HepG2 (cell line): ENCODE measurements around the gene AJUBA. TPM values are rescaled to one million over a fixed set of nuclear protein-coding genes. Genes with fewer than 3 reads are reported as not detected.
A peak's percentile ranks its signal among the peaks of the same experiment; 100 is the strongest.

Source experiments
- ATAC-seq: fragments of 200-7000 bp; cut with Tn5 transposase; 3 replicates; pipeline ENCODE4 v1.9.1; 2020; ENCODE audit warnings: mild to moderate bottlenecking, moderate library complexity
- BruUV-seq: library from RNA; stranded (reverse); fragments of 400-500 nt; replicated peaks from 2 replicates; lab custom pipeline; 2021; lab: Mats Ljungman, UMichigan
- CTCF ChIA-PET: fragments of 300-600 bp; formaldehyde crosslinking; extraction: SDS; loops from one replicate; lab custom pipeline; 2021; ENCODE audit warnings: low total read pairs, inconsistent platforms, low intra/inter-chr PET ratio; lab: Yijun Ruan, JAX
- POLR2A ChIA-PET: fragments of 350-600 bp; sonication (Branson Sonifier 250); formaldehyde crosslinking; loops from one replicate; lab custom pipeline; 2020; ENCODE audit warnings: antibody characterized with exemption, inconsistent platforms; lab: Yijun Ruan, JAX
- DNase-seq: peaks from one replicate; pipeline ENCODE4 v3.0.0-alpha.2; 2015; ENCODE audit warnings: low spot score
- FAIRE-seq: peaks from 3 replicates; lab custom pipeline; 2011; peaks lifted over from hg19 to GRCh38; lab: Jason Lieb, UNC
- H2AFZ ChIP-seq: one replicate; pipeline ENCODE4 v1.6.1; 2011; ENCODE audit warnings: low read length, inconsistent platforms
- H3K27ac ChIP-seq: fragments of 300-600 bp; 3 replicates; pipeline ENCODE4 v1.8.0; 2011; ENCODE audit warnings: mixed run types, mild to moderate bottlenecking, mixed read lengths, low read length, inconsistent platforms; ENCODE audit not compliant: insufficient read depth; ENCODE audit errors: extremely low read length
- H3K27me3 ChIP-seq, 2 experiments: fragments of 200-600 bp in 1 of 2; 2 replicates in 1 of 2; 3 replicates in 1 of 2; pipeline versions ENCODE4 v1.6.0 to v1.8.0; 2011; ENCODE audit warnings: low read length in 2 of 2, mild to moderate bottlenecking in 2 of 2, moderate library complexity in 2 of 2, inconsistent platforms in 1 of 2; ENCODE audit not compliant: insufficient read depth in 2 of 2, control insufficient read depth in 1 of 2
- H3K36me3 ChIP-seq, 2 experiments: fragments of 200-600 bp in 1 of 2; replicated peaks in 1 of 2; 2 replicates in 1 of 2; 3 replicates in 1 of 2; pipeline versions ENCODE4 v1.5.1 to v1.8.0; 2011; ENCODE audit warnings: low read length in 2 of 2, inconsistent platforms in 1 of 2; ENCODE audit not compliant: insufficient read depth in 2 of 2, control insufficient read depth in 1 of 2
- H3K4me1 ChIP-seq: 2 replicates; pipeline ENCODE4 v1.5.1; 2012; ENCODE audit warnings: low read length, inconsistent platforms; ENCODE audit not compliant: insufficient read depth
- H3K4me2 ChIP-seq: 2 replicates; pipeline ENCODE4 v1.6.0; 2011; ENCODE audit warnings: low read depth, low read length, inconsistent platforms
- H3K4me3 ChIP-seq, 3 experiments: fragments of 200-600 bp in 1 of 3; sonication (generic), shearing (Covaris generic) in 1 of 3; replicated peaks in 1 of 3; 2 replicates each; pipeline ENCODE4 v1.5.1; 2011 to 2016; ENCODE audit warnings: low read length in 3 of 3, inconsistent platforms in 2 of 3, low read depth in 2 of 3, mild to moderate bottlenecking in 2 of 3, control low read depth in 1 of 3, mixed read lengths in 1 of 3; ENCODE audit not compliant: insufficient read depth in 1 of 3
- H3K79me2 ChIP-seq: one replicate; pipeline ENCODE4 v1.6.1; 2011; ENCODE audit warnings: low read length, inconsistent platforms; ENCODE audit not compliant: insufficient read depth
- H3K9ac ChIP-seq: 2 replicates; pipeline ENCODE4 v1.6.0; 2011; ENCODE audit warnings: mild to moderate bottlenecking, low read depth, low read length, inconsistent platforms; ENCODE audit not compliant: insufficient read depth
- H3K9me3 ChIP-seq: 2 replicates; pipeline ENCODE4 v1.5.1; 2012; ENCODE audit warnings: mild to moderate bottlenecking, low read length
- H4K20me1 ChIP-seq: 2 replicates; pipeline ENCODE4 v1.6.0; 2011; ENCODE audit warnings: inconsistent platforms, mild to moderate bottlenecking, low read length, moderate library complexity; ENCODE audit not compliant: insufficient read depth
- CEBPZ ChIP-seq: IDR thresholded peaks from 2 replicates; pipeline ENCODE4 v1.6.1; 2012; ENCODE audit warnings: low read length, improper control_type of control experiment
- E2F1 ChIP-seq: sonication (generic); formaldehyde crosslinking; IDR thresholded peaks from 2 replicates; pipeline ENCODE4 v1.5.0; 2020; ENCODE audit warnings: missing genetic modification reagents
- ERF ChIP-seq: IDR thresholded peaks from 2 replicates; pipeline ENCODE4 v1.6.1; 2018; ENCODE audit warnings: missing biosample characterization, missing genetic modification reagents
- GPN1 ChIP-seq: sonication (generic); formaldehyde crosslinking; IDR thresholded peaks from 2 replicates; pipeline ENCODE4 v1.5.1; 2020; ENCODE audit warnings: missing genetic modification reagents, borderline replicate concordance
- KDM6A ChIP-seq: IDR thresholded peaks from 2 replicates; pipeline ENCODE4 v1.6.1; 2016; ENCODE audit warnings: low read depth
- MED1 ChIP-seq: sonication (generic); formaldehyde crosslinking; IDR thresholded peaks from 2 replicates; pipeline ENCODE4 v1.4.0; 2020; ENCODE audit warnings: missing genetic modification reagents
- MEIS2 ChIP-seq: sonication (generic); formaldehyde crosslinking; IDR thresholded peaks from 2 replicates; pipeline ENCODE4 v1.9.0; 2021; ENCODE audit warnings: mild to moderate bottlenecking, missing genetic modification reagents
- NCOA5 ChIP-seq: sonication (generic); formaldehyde crosslinking; IDR thresholded peaks from 2 replicates; pipeline ENCODE4 v1.4.0; 2020; ENCODE audit warnings: missing genetic modification reagents
- NFKB2 ChIP-seq: sonication (generic); formaldehyde crosslinking; IDR thresholded peaks from 2 replicates; pipeline ENCODE4 v1.4.0; 2020; ENCODE audit warnings: missing genetic modification reagents, borderline replicate concordance
- NR2F6 ChIP-seq, 2 experiments: IDR thresholded peaks; 2 replicates each; pipeline ENCODE4 v1.6.1; 2016; ENCODE audit warnings: antibody characterized with exemption in 1 of 2, mild to moderate bottlenecking in 1 of 2
- RORA ChIP-seq: sonication (generic); formaldehyde crosslinking; IDR thresholded peaks from 2 replicates; pipeline ENCODE4 v1.5.0; 2020; ENCODE audit warnings: mild to moderate bottlenecking, missing genetic modification reagents, moderate library complexity
- ZBTB1 ChIP-seq: sonication (generic); formaldehyde crosslinking; IDR thresholded peaks from 2 replicates; pipeline ENCODE4 v1.4.0; 2020; ENCODE audit warnings: missing genetic modification reagents, borderline replicate concordance
- ZKSCAN1 ChIP-seq: fragments of 150-350 bp; IDR thresholded peaks from 2 replicates; pipeline ENCODE4 v1.6.1; 2014; ENCODE audit warnings: low read length
- ZMYM2 ChIP-seq: sonication (generic); formaldehyde crosslinking; IDR thresholded peaks from 2 replicates; pipeline ENCODE4 v1.8.0; 2022; ENCODE audit warnings: mild to moderate bottlenecking, missing genetic modification reagents
- ZNF143 ChIP-seq: sonication (generic); formaldehyde crosslinking; IDR thresholded peaks from 2 replicates; pipeline ENCODE4 v1.4.0; 2020; ENCODE audit warnings: missing genetic modification reagents
- ZNF225 ChIP-seq: sonication (generic); formaldehyde crosslinking; IDR thresholded peaks from 2 replicates; pipeline ENCODE4 v1.4.0; 2020; ENCODE audit warnings: mild to moderate bottlenecking, missing genetic modification reagents
- ZNF3 ChIP-seq: IDR thresholded peaks from 2 replicates; pipeline ENCODE4 v1.7.0; 2017; ENCODE audit warnings: inconsistent platforms
- ZNF446 ChIP-seq: sonication (generic); formaldehyde crosslinking; IDR thresholded peaks from 2 replicates; pipeline ENCODE4 v1.5.0; 2020; ENCODE audit warnings: mild to moderate bottlenecking, missing genetic modification reagents
- ZNF607 ChIP-seq: sonication (generic); formaldehyde crosslinking; IDR thresholded peaks from 2 replicates; pipeline ENCODE4 v1.5.1; 2020; ENCODE audit warnings: missing genetic modification reagents, mild to moderate bottlenecking, borderline replicate concordance
- WGBS: methylation state at CpG from one replicate; pipeline ENCODE4 v1.1.6; 2017; ENCODE audit warnings: low lambda C conversion rate; 5-methylcytosine and 5-hydroxymethylcytosine counted together
- in situ Hi-C: cut with HindIII; loops from 2 replicates; pipeline ENCODE4 v1.10.0; 2017; ENCODE audit warnings: low pct_unique_long_range_greater_than_20kb; ENCODE audit not compliant: extremely low pct_ligation_motif_present
- intact Hi-C: fragments of 100-400 bp; cut with micrococcal nuclease; formaldehyde crosslinking; loops from one replicate; pipeline ENCODE4 v1.10.0; 2022; ENCODE audit not compliant: unreplicated experiment
- polyA plus RNA-seq, 8 experiments: library from polyadenylated mRNA; depleted of rRNA in 3 of 8; stranded (reverse) in 7 of 8; unstranded in 1 of 8; fragments of >200 nt; fragmentation: Illumina TruSeq in 4 of 8; extraction: Trizol in 4 of 8; gene quantifications; 2 replicates each; pipeline versions ENCODE4 v1.2.1 to v1.2.3, GENCODE V29; 2011 to 2016; ENCODE audit warnings: low read depth in 4 of 8, missing spikeins in 1 of 8, mixed read lengths in 1 of 8; ENCODE audit not compliant: insufficient read depth in 1 of 8
- total RNA-seq, 5 experiments: library from RNA; depleted of rRNA; stranded (reverse); fragments of >200 nt; fragmentation: Illumina TruSeq; extraction: Trizol; gene quantifications; 2 replicates each; pipeline ENCODE4 v1.2.3, GENCODE V29; 2016; ENCODE audit warnings: low read depth in 1 of 5

Gene AJUBA
- total and polyA plus RNA-seq, 2 of the 13 experiments (the other 11 are each of a cell fraction or from before 2014, with no cell fraction given) = 157 to 241 TPM

- TF ChIP-seq ZNF607 (CRISPR knock-in tag) = peak; percentile 69; the same call in 1 of the 2 replicates
- no peak for TF ChIP-seq ZMYM2 (CRISPR knock-in tag)
- TF ChIP-seq ZNF3 (CRISPR knock-in tag) = peak; percentile 21; the same call in 1 of the 2 replicates
- no peak for TF ChIP-seq GPN1 (CRISPR knock-in tag)
- no peak; the same call in 1 of the 2 replicates for TF ChIP-seq E2F1
These were observed 52.4 kb downstream of the AJUBA start (continued) for GRCh38 chr14:22929961-22930364.

- DNase-seq (peak; percentile 100), FAIRE-seq (peak; percentile 100), ATAC-seq (peak; percentile 98)
- Histone ChIP-seq H3K27ac (peak within 1 kb of the TSS; percentile 78), H3K4me2 (peak within 1 kb of the TSS; percentile 97), H4K20me1 (no peaks in the 10 kb centered on the region), H3K79me2 (peaks cover 21% of the 10 kb centered on the region), H3K4me1 (peaks cover 27% of the 10 kb centered on the region), H3K9me3 (no peaks in the 10 kb centered on the region), H3K9ac (peak within 1 kb of the TSS; percentile 94), H2AFZ (peak within 1 kb of the TSS; percentile 94), H3K4me3 (peak within 1 kb of the TSS; percentile 77 to 98 (median 92)), H3K27me3 (no peaks in the 10 kb centered on the region; a peak in 1 of 5 replicates), H3K36me3 (peaks cover 25 to 30% of the 10 kb centered on the region in 2 experiments)
- under 1% methylated on average over 51 of the region's 51 CpGs for WGBS
- ChIA-PET CTCF (interaction anchor here (0.7 to 2.5 kb wide), 9 partner anchors 9 to 372 kb away, joined by 3 to 17 read pairs (median 5); partner anchors contain the start of genes AJUBA and LRP10), POLR2A (interaction anchor here (0.5 to 6.1 kb wide), 61 partner anchors 9 to 1185 kb away, joined by 3 to 136 read pairs (median 5); partner anchors contain the start of genes ACIN1, AJUBA, BCL2L2 and C14orf119)
- in situ Hi-C loops (no loop called here), intact Hi-C loops (loop anchor here (1.0 to 2.0 kb wide), 5 partner anchors 26 to 78 kb away; partner anchors contain the start of gene LRP10)
- BruUV-seq = no TSS peak
- TF ChIP-seq ZNF143 (peak; percentile 94), ZNF446 (CRISPR knock-in tag) (peak; percentile 36; the same call in 1 of the 2 replicates), ERF (CRISPR knock-in tag) (peak; percentile 99), NR2F6 (IDR thresholded peaks at IDR 0.05) (peak; percentile 76), NR2F6 (CRISPR knock-in tag; IDR thresholded peaks at IDR 0.05) (peak; percentile 86), NFKB2 (CRISPR knock-in tag) (peak; percentile 97), RORA (CRISPR knock-in tag) (no peak), KDM6A (CRISPR knock-in tag) (peak; percentile 51; the same call in 1 of the 2 replicates), NCOA5 (CRISPR knock-in tag) (no peak), CEBPZ (no peak), ZKSCAN1 (peak; percentile 88), MED1 (CRISPR knock-in tag) (peak; percentile 95), MEIS2 (CRISPR knock-in tag) (peak; percentile 88), ZBTB1 (peak; percentile 93; the same call in 1 of the 2 replicates), ZNF225 (CRISPR knock-in tag) (peak; percentile 99)
These were observed 53.0 kb downstream of the AJUBA start, which contains the start of gene PRMT5 for GRCh38 chr14:22929104-22929960. PRMT5 (minus strand) TSS chr14:22929376; CDS start chr14:22929361, 15 bp downstream.
